LoVo (cell line): ENCODE results near the gene GFOD2.

ENCODE experiments used
- DNase-seq: peaks from one replicate; pipeline ENCODE4 v3.0.0-alpha.2; 2016; ENCODE audit warnings: low spot score

GFOD2 gene

GRCh38 chr16:67672306-67672705, 46.8 kb downstream of the GFOD2 start:
- DNase-seq, result no peak

GRCh38 chr16:67669499-67670101, 49.5 kb downstream of the GFOD2 start:
- DNase-seq, result no peak

GRCh38 chr16:67668495-67669157, 50.5 kb downstream of the GFOD2 start:
- no peak for DNase-seq

GRCh38 chr16:67667817-67668494, 51.2 kb downstream of the GFOD2 start:
- no peak for DNase-seq

- no peak for DNase-seq
Measured at GRCh38 chr16:67667453-67667816, 51.7 kb downstream of the GFOD2 start.

GRCh38 chr16:67666559-67667452, 52.3 kb downstream of the GFOD2 start, which contains the start of the genes C16orf86 and ENKD1:
C16orf86 (plus strand) TSS chr16:67666814; CDS start chr16:67666971, 157 bp downstream.
ENKD1 (minus strand) TSS chr16:67666750; CDS start chr16:67666442, 308 bp downstream.
- DNase-seq, result peak; percentile 31

- no peak for DNase-seq
Measured at GRCh38 chr16:67666032-67666551, 53.0 kb downstream of the GFOD2 start.

GRCh38 chr16:67665598-67665997, 53.5 kb downstream of the GFOD2 start:
- no peak for DNase-seq

GRCh38 chr16:67664871-67665270, 54.2 kb downstream of the GFOD2 start:
- no peak for DNase-seq

GRCh38 chr16:67664258-67664657, 54.9 kb downstream of the GFOD2 start:
- no peak for DNase-seq

GRCh38 chr16:67663877-67664222, 55.3 kb downstream of the GFOD2 start:
- DNase-seq, result no peak

GRCh38 chr16:67663151-67663876, 55.8 kb downstream of the GFOD2 start:
- no peak for DNase-seq

GRCh38 chr16:67662653-67663010, 56.5 kb downstream of the GFOD2 start:
- DNase-seq, result no peak

GRCh38 chr16:67661886-67662652, 57.0 kb downstream of the GFOD2 start:
- no peak for DNase-seq

GRCh38 chr16:67661101-67661761, 57.9 kb downstream of the GFOD2 start:
- no peak for DNase-seq

- DNase-seq, result peak; percentile 95
Measured at GRCh38 chr16:67660564-67661028, 58.5 kb downstream of the GFOD2 start, which contains the start of gene PARD6A. PARD6A (plus strand) TSS chr16:67660960; CDS start chr16:67661039, 79 bp downstream.

- peak; percentile 90 for DNase-seq
Measured at GRCh38 chr16:67659675-67660563, 59.2 kb downstream of the GFOD2 start, which contains the start of gene ACD. ACD (minus strand) TSS chr16:67660260; CDS start chr16:67660220, 40 bp downstream.

GRCh38 chr16:67658849-67659674, 60.1 kb downstream of the GFOD2 start:
- DNase-seq, result no peak
